ENCODE measurements around the gene LIN37. TPM values are rescaled to one million over a fixed set of nuclear protein-coding genes. Genes with fewer than 3 reads are reported as not detected.

The LIN37 gene
- total and polyA plus RNA-seq, 2 of the 13 experiments (the other 11 are each of a cell fraction or from before 2014, with no cell fraction given), result 6.3 to 8.7 TPM

DNA sequence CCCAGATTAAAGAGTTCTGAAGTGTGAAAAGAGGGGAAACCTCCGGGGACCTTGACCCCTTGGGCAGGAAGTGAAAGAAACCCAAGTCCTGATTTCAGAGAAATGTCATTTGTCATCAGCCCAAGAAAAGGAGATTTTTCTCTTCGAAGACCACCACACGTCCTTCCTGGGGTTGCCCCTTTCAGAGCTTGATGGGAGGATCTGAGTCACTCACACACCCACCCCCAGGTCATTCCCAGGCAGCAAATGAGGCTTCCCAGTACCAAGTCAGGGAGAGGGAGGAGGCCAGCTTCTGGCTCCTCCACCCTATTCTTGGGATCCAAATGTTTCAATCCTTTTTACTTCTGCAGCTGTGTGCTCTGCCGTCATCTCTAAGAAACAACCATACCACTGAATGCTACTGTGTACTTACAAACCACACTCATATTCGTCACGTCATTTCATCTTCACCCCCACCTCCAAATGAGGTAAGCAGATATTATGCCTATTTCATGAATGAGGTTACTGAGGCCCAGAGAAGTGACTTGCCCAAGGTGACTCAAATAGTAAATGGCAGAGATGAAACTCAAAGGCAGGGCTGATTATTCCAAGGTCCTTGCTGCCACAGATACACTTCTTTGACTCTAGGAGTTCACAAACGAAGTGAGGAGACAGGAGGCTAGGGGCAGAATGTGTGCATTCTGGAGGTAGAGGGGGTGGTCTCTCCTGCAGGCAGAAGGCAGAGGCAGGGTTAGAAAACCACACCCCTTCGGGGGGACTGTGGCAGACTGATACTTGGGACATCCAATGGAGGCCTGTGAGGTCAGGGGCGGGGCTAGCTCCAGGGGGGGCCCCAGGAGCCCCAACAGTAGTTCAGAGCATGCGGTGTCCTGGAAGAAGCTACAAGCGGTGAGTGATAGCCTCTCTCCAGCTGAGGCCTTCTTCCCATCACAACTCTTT, 35.5 kb upstream of the LIN37 start:
- CTCF ChIA-PET (ENCODE audit: low intra/inter-chr PET ratio, low total read pairs), result no interaction called here
- no peaks in the 10 kb centered on the region; a peak in 1 of 5 replicates for H3K27me3 ChIP-seq (ENCODE audit: control insufficient read depth in 1 of 2, insufficient read depth in 2 of 2, low read length in 2 of 2)

More for the DNA sequence above, 35.5 kb upstream of the LIN37 start:
- no TSS peak for BruUV-seq (replicated peaks)
- intact Hi-C loops (cut with micrococcal nuclease; ENCODE audit: unreplicated experiment), result no loop called here
- H2AFZ ChIP-seq (ENCODE audit: low read length), result no peak overlapping the region
- H3K79me2 ChIP-seq (ENCODE audit: insufficient read depth, low read length), result no peaks in the 10 kb centered on the region
- no peak overlapping the region for H3K4me3 ChIP-seq (replicated peaks in 1 of 3; ENCODE audit: insufficient read depth in 1 of 3, low read depth in 2 of 3, low read length in 3 of 3)
- H3K27ac ChIP-seq (ENCODE audit: extremely low read length, insufficient read depth, low read length), result no peak overlapping the region
- H3K9me3 ChIP-seq (ENCODE audit: low read length), result no peaks in the 10 kb centered on the region
- WGBS (ENCODE audit: low lambda C conversion rate), result 74% methylated on average over 8 of the region's 11 CpGs
- H3K9ac ChIP-seq (ENCODE audit: insufficient read depth, low read depth, low read length), result no peak overlapping the region
- peaks cover 24% of the 10 kb centered on the region for H3K4me1 ChIP-seq (ENCODE audit: insufficient read depth, low read length)
- no peaks in the 10 kb centered on the region for H3K36me3 ChIP-seq (replicated peaks in 1 of 2; ENCODE audit: control insufficient read depth in 1 of 2, insufficient read depth in 2 of 2, low read length in 2 of 2)
- no peak overlapping the region for H3K4me2 ChIP-seq (ENCODE audit: low read depth, low read length)
- FAIRE-seq (no peak), ATAC-seq (no peak), DNase-seq (ENCODE audit: low spot score) (no peak)
- POLR2A ChIA-PET, result interaction anchor here (5.0 kb wide), 1 partner anchor 10 kb away, joined by 23 read pairs; no protein-coding TSS in a partner anchor
- TF ChIP-seq ZNF558 (CRISPR knock-in tag; IDR thresholded peaks at IDR 0.05; ENCODE audit: borderline replicate concordance) (no peak), KMT2B (CRISPR knock-in tag; IDR thresholded peaks at IDR 0.05) (no peak), HDAC1 (CRISPR knock-in tag; IDR thresholded peaks at IDR 0.05) (no peak), HNF4G (IDR thresholded peaks at IDR 0.05; ENCODE audit: borderline replicate concordance, low read depth, low read length) (no peak), HNF4G (CRISPR knock-in tag; IDR thresholded peaks at IDR 0.05; ENCODE audit: borderline replicate concordance, low read depth) (no peak), ZNF652 (CRISPR knock-in tag; IDR thresholded peaks at IDR 0.05; ENCODE audit: borderline replicate concordance, low read depth) (no peak), TBL1XR1 (IDR thresholded peaks at IDR 0.05; ENCODE audit: borderline replicate concordance, low read length, partially characterized antibody) (no peak), ZNF350 (CRISPR knock-in tag; IDR thresholded peaks at IDR 0.05; ENCODE audit: borderline replicate concordance, low read depth) (no peak), HMG20A (CRISPR knock-in tag; IDR thresholded peaks at IDR 0.05; ENCODE audit: borderline replicate concordance) (no peak), ZNF816 (CRISPR knock-in tag; IDR thresholded peaks at IDR 0.05; ENCODE audit: borderline replicate concordance) (no peak), ZKSCAN5 (CRISPR knock-in tag; IDR thresholded peaks at IDR 0.05) (no peak), ATF7-NPFF (CRISPR knock-in tag; IDR thresholded peaks at IDR 0.05; ENCODE audit: low read depth) (no peak)
- TF ChIP-seq, protein P1, sequence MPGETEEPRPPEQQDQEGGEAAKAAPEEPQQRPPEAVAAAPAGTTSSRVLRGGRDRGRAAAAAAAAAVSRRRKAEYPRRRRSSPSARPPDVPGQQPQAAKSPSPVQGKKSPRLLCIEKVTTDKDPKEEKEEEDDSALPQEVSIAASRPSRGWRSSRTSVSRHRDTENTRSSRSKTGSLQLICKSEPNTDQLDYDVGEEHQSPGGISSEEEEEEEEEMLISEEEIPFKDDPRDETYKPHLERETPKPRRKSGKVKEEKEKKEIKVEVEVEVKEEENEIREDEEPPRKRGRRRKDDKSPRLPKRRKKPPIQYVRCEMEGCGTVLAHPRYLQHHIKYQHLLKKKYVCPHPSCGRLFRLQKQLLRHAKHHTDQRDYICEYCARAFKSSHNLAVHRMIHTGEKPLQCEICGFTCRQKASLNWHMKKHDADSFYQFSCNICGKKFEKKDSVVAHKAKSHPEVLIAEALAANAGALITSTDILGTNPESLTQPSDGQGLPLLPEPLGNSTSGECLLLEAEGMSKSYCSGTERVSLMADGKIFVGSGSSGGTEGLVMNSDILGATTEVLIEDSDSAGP (CRISPR knock-in tag; IDR thresholded peaks at IDR 0.05; ENCODE audit: borderline replicate concordance), result no peak
- no peaks in the 10 kb centered on the region for H4K20me1 ChIP-seq (ENCODE audit: insufficient read depth, low read length)
- in situ Hi-C loops (cut with HindIII; ENCODE audit: extremely low pct_ligation_motif_present, low pct_unique_long_range_greater_than_20kb), result no loop called here
